OCI-M2 (cell line): ENCODE measurements around the gene RNFT1.
"Not testable (repeated sequence)": the region's sequence is repeated elsewhere in the genome, so short reads cannot be mapped to it uniquely, and the experiment has no call there.

Experiments
- DNase-seq: peaks from one replicate; lab custom pipeline; 2025; ENCODE audit not compliant: unreplicated experiment; lab: John Stamatoyannopoulos, UW

Gene RNFT1

DNA sequence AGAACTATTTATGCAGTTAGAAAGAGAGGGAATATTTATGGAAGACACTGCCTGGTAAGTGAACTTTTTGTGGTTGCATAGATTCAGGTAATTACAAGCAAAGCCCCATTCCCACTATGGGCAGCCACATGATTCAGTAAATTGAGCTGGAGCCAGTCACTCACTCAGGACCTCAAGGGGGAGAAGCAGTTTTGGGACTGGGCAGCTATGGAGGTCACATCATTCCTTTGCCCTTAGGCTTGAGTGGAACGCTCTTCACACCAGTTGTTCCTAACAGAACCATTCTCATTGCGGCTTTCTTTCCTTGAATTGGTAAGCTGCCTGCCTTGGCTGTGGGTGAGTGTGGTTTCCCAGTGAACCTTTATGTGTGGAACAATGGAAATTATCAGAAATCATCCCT is 34.4 kb downstream of the RNFT1 start:
- DNase-seq: not testable (repeated sequence)

GRCh38 chr17:59920637-59921036 is 43.9 kb downstream of the RNFT1 start:
- not testable (repeated sequence) for DNase-seq

DNA sequence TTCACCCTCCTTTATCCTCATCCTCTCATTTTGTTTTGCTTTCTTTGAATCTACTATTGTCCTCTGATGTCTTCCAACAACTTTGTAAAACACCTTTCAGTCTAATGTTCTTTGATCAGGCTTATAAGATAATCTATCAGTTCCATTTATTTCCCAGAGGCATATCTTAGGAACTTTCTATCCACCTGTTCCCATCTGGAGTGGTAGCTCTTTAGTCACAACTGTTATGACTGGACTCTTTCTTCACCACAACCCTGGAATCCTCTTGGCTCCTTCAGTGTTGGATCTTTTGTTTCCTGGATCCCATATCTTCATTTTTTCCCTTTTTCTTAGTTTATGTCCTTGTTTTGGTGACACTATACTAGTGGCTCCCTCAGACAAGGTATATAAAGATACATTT is 48.1 kb downstream of the RNFT1 start:
- DNase-seq: no peak

DNA sequence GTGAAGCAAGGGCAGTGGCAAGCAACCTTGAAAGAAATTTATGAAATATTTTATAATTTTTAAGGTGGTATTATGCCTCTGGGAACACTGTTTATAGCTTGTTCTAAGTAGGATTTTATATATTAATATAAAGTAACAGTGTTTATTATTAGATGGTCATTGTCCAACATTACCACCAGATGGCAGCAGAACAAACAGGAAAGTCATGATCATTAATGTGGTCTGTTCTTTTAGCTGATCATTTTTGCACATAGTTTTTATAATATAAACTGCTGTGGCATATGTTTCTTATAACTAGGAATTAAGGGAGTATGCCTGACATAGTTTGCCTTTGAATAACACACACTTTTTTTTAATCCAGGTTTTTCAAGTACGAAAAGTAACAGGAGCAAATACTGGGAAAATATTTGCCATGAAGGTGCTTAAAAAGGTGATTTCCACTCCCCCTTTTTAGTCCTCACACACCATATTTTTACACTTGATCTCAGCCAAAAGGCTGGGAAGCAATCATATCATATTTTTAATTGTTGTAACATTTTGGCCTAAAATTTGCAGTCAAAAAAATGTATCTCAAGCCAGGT is 50.2 kb downstream of the RNFT1 start:
- DNase-seq: no peak

DNA sequence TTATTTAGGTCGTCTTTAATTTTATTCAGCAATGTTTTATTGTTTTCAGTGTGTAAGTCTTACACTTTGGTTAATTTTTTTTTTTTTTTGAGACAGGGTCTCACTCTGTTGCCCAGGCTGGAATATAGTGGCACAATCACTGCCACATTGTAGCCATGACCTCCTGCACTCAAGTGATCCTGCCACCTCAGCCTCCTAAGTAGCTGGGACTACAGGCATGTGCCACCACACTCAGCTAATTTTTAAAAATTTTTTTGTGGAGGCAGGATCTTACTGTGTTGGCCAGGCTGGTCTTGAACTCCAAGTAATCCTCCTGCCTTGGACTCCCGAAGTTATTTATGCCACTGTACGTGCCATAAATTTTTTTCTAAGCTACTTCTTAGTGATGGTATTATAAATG is 57.1 kb downstream of the RNFT1 start:
- DNase-seq: no peak

- no peak for DNase-seq
Observed at GRCh38 chr17:59903455-59903854, 61.1 kb downstream of the RNFT1 start.
